GM21737 (cell line): ENCODE data around the gene KCNK15.

ENCODE experiments used
- ATAC-seq: cut with Tn5 transposase; IDR thresholded peaks from one replicate; pipeline ENCODE4 v1.9.1; 2021; ENCODE audit warnings: mild to moderate bottlenecking, moderate library complexity; ENCODE audit not compliant: unreplicated experiment

The KCNK15 gene

GRCh38 chr20:44714701-44715498, 30.8 kb upstream of the KCNK15 start, which contains the start of gene CCN5:
TSS of gene CCN5 (plus strand) at chr20:44715369. CDS start at chr20:44715391, 22 bp downstream.
- no peak for ATAC-seq

- no peak for ATAC-seq
Measured at GRCh38 chr20:44715499-44716308, 30.0 kb upstream of the KCNK15 start.

GRCh38 chr20:44716309-44717106, 29.2 kb upstream of the KCNK15 start:
- no peak for ATAC-seq

GRCh38 chr20:44717986-44718385, 27.7 kb upstream of the KCNK15 start:
- no peak for ATAC-seq

GRCh38 chr20:44719841-44720240, 25.8 kb upstream of the KCNK15 start:
- ATAC-seq: no peak

- ATAC-seq: no peak
Measured at GRCh38 chr20:44720621-44720996, 25.1 kb upstream of the KCNK15 start.

- ATAC-seq: no peak
Measured at GRCh38 chr20:44720997-44721784, 24.5 kb upstream of the KCNK15 start.

GRCh38 chr20:44721785-44722054, 23.9 kb upstream of the KCNK15 start:
- ATAC-seq: no peak

GRCh38 chr20:44722990-44723389, 22.7 kb upstream of the KCNK15 start:
- no peak for ATAC-seq

- ATAC-seq: no peak
Measured at GRCh38 chr20:44723391-44723790, 22.3 kb upstream of the KCNK15 start.

- ATAC-seq: no peak
Measured at GRCh38 chr20:44723798-44724362, 21.8 kb upstream of the KCNK15 start.

- no peak for ATAC-seq
Measured at GRCh38 chr20:44724423-44725091, 21.1 kb upstream of the KCNK15 start.

GRCh38 chr20:44725837-44726236, 19.8 kb upstream of the KCNK15 start:
- ATAC-seq: no peak

GRCh38 chr20:44727039-44727438, 18.6 kb upstream of the KCNK15 start:
- ATAC-seq: no peak

GRCh38 chr20:44727651-44728050, 18.0 kb upstream of the KCNK15 start:
- ATAC-seq: no peak

- ATAC-seq: no peak
Measured at GRCh38 chr20:44728801-44729443, 16.7 kb upstream of the KCNK15 start.

GRCh38 chr20:44730441-44730840, 15.2 kb upstream of the KCNK15 start:
- no peak for ATAC-seq

- no peak for ATAC-seq
Measured at GRCh38 chr20:44731657-44732056, 14.0 kb upstream of the KCNK15 start.

- no peak for ATAC-seq
Measured at GRCh38 chr20:44732327-44732726, 13.3 kb upstream of the KCNK15 start.
